GM21390 (cell line): ENCODE data around the gene ELOB.

ENCODE experiments used
- ATAC-seq: cut with Tn5 transposase; IDR thresholded peaks from one replicate; pipeline ENCODE4 v1.9.1; 2021; ENCODE audit not compliant: unreplicated experiment

ELOB gene

DNA sequence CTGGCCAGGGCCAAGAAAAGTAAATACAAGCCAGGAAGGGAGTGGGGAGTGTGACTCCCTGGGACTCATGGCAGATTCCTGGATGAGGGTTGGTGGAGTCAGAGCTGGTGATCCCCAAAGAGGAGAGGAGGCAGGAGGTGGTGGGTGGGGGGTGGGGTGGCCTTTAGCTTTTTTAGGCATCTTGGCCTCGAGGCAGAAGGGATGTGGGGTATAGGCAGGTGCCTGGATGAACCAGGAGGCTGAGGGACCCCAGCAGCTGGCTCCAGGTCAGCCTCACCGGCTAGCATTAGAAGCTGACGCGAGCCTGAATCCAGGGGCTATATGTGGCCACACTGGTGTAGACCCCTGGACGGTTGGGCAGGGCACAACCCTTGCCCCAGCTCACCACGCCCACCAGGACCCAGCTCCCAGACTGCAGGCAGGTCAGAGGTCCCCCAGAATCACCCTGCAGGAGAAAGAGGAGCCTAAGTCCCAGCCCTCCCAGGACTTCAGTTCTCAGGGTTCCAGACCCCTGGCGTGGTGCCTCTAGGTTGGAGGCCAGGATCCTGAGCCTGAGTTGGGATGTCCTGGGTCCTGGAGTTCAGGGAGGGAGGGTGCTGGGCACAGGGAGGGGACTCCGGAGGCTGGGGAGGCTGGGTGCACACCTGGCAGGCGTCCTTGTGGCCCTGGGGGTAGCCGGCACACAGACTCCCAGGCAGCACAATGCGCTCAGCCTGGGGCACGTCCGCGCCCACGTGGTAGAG is 7.4 kb upstream of the ELOB start:
- no peak for ATAC-seq

DNA sequence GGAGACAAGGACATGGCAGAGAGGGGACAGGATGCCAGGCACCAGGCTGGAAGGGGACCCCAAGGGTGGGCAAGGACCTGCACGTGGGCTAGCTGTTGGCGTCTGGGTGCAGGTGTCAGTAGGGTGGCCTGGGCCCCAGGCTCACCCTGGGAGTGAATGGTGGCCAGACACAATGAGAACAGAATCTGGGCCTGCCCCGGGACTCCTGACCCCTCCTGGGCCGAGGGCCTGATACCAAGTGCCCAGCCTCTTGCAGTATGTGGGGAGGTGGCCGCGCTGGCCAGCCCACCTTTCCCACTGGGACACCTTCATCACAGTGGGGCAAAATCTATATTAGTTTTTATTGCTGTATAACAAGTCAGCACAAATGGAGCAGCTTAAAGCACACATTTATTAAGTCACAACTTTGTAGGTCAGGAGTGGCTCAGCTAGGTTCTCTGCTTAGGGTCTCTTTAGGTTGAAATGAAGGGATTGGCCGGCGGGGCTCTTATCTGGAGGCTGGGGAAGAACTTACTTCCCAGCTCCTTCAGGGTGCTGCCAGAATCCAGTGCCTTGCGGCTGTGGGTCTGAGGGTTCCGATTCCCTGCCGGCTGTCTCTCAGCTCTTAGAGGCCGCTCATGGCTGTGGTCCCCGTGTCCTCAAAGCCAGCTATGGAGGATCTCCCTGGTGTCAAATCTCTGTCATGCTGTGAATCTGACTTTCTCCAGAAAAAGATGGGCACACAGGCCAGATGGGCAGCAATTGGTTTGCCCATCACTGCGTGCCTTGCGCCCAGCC is 6.7 kb upstream of the ELOB start:
- no peak for ATAC-seq

DNA sequence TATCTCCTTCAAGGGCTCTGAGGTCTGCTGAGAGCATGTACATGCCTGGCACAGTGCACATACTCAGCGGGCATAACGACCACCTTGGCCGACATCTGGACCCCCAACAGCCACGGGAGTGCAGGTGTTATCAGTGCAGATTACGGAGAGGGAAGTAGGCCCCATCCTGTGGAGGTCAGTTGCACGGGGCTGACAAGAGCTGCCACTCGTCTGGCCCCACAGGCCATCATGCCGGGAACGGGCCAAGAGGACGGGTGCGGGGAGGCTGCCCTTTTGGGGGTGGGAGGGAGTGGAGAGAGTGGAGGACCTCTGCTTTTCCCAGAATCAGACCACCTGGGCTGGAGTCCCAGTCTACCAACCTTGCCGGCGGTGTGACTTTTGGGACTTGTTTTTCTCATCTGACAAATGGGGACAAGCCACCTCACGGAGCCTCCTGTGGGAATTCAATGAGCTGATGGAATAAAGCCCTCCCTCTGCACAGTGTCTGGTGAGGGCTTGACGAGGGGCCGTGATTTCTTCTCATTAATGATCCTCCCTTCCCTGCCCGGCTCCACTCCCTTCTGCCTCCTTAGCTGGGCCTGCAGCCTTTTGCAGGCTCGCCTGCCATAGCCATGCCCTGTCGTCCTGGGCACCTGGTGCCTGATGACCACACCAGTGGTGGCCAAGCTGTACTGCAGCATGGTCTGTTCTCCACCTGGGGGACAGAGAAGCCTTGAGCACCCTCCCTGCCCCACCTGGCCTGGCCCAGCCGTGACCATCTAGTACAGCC is 5.7 kb upstream of the ELOB start:
- ATAC-seq: no peak

DNA sequence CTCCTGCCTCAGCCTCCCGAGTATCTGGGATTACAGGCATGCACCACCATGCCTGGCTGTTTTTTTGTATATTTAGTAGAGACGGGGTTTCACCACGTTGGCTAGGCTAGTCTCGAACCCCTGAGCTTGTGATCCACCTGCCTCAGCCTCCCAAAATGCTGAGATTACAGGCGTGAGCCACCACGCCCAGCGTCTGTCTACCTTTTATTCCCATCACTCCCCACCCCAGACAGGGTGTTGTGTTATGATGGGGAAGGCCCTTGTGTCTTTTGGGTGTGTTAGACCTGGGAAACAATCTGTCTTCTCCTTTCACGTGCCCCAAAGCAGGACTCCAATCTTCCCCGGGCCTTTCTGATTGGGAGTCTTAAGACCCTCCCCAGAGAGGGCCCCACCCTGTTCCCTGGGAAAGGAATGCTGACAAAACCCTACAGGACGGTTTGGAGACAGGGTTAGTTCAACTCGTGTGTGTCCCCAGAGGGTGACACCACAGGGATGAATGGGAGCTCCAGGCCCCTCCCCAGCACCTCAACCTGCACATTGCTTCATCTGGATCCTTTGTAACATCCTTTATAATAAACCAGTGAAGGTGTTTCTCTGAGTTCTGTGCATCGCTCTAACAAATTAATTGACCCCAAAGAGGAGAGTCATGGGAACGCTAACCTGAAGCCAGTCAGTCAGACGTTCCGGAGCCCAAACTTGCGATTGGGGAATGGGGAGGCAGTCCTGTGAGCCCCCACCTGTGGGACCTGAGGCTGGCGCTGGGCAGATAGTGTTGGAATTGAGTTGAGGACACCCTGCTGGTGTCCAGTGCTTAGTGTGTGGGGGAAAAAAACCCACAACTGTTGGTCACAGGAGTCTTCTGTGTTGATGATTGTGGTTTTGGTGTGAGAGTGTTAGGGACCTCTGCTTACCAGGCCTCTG is 3.2 kb upstream of the ELOB start:
- no peak for ATAC-seq

DNA sequence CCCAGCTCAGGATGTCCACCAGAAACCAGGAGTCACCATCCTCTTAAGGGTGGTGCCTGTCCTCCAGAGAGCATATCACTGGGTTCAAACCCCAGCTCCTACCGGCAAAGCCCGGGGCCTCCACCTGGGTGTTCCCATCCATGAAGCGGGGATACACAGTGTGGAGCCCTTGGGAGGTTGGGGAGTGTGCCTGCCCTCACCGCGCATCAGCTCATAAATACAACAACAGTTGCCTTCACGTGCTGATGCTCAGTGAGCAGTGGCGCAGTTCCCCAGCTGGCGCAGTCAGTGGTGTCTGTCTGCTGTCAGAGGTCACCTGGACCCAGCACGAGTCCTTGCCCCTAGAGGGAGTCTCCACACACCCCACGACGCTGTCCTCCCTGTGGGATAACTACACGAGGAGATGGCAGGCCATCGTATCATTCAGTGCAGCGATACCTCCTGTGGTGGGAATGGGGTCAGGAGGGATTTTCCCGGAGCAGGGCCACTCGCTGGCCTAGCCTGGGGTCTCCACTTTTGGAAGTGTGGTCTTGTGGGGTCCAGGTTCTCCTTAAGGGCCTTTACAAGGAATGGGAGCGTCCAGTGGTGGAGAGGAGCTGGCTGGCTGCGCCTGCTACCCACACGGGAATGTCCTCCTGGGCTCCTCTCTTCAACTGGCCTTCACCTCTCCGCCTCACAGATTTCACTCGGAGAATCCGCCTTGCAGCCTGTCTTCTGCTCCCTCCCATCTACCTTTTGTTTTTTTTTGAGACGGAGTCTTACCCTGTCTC is 2.3 kb upstream of the ELOB start:
- ATAC-seq: no peak

DNA sequence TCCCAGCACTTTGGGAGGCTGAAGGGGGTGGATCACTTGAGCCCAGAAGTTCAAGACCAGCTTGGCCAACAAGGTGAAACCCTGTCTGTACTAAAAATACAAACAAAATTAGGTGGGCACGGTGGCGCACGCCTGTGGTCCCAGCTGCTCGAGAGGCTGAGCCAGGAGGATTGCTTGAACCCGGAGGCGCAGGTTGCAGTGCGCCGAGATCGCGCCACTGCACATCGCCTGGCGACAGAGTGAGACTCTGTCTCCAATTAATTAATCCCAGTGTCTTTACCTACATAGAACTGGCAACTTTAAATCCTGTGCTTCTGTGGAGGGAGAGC is 1.5 kb upstream of the ELOB start:
- no peak for ATAC-seq

DNA sequence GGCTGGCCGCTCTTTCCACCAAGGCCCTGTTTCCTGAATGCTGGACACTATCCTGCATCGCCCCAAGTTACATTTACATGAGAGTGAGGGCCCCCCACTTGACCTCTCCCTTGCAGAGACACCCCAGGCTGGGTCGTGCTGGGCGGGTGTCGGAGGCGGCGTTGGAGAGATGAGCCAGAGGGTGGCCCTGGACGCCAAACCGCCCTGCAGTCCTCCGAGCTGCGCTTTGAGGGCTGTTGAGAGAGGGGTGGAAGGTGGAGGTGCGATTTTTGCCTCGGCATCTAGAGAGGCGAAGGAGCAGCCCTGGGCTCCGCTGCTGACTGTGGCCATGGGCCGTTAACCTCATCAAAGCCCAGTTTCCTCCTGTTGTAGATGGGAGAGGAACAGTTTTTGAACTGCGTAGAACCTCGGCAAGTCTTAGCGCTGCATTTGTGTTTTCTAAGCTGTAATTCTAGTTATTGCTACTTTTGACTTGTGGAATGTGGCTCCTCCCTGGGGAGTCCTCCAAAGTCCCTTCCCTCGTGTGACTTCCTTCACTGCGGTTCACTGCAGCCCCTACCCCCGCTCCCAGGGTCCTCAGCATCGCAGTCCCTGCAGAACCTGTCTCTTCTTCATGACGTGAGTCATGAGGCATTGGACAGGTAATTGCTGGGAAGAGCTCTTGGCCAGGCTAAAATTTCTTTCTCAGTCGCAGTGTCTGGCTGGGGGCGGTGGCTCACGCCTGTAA is 986 bp upstream of the ELOB start:
- ATAC-seq: peak; percentile 6

DNA sequence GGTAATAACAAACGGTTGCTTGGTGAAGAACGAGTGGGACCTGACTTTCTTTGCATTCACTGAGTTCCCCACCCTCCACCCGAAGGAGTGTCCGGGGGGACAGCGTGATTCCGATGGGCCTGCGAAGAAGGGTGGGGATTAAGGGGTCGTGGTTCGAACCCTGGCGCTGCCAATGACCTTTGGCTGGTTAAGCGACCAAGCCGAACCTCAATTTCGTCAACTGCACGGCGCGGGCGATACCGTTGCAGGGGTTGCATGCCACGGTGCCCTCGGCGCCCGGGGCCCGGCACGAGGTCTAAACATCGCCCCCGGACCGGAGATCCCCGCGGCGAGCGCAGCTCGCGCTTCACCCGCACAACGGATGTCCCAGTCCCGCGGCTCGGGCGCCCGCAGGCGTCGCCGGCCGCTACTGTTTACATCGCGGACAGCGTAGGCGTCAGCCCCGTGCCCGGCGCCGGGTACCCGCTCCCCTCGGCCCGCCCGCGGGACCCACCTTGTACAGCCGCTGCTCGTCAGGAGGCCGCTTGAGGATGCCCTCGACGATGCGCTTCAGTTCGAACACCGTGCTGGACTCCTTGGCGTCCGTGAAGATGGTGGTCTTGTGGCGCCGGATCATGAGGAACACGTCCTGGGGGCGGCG is 460 bp downstream of the ELOB start:
- ATAC-seq: peak; percentile 18

DNA sequence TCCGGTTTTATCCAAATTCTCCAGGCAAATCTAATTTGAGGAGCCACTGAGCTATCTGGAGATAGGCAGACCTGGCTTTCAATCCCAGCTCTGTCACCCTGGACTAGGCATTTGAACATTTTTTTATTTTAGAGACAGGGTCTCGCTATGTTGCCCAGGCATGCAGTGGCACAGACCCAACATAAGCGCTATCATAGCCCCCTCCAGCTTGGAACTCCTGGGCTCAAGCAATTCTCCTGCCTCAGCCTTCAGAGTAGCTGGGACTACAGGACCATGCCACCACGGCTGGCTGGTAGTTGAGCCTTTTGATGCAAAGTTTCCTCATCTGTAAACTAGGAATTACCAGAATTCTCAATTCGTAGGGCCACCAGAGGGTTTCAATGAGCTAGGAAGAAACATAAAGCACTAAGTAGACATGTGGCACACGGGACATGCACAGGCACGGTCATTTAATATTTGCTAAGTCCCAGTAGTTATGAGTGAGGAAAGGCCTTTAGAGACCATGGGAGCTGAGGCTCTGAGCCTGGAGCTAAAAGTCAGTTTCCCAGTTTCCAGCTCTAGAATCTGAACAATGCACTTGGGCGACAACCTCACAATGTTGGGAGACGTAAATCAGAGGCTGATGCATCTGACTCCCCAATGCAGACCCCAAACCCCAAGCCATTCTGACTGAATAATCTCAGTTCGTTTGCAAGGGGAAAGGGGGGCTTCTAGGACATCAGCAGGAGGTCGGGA is 1.1 kb downstream of the ELOB start:
- no peak for ATAC-seq

DNA sequence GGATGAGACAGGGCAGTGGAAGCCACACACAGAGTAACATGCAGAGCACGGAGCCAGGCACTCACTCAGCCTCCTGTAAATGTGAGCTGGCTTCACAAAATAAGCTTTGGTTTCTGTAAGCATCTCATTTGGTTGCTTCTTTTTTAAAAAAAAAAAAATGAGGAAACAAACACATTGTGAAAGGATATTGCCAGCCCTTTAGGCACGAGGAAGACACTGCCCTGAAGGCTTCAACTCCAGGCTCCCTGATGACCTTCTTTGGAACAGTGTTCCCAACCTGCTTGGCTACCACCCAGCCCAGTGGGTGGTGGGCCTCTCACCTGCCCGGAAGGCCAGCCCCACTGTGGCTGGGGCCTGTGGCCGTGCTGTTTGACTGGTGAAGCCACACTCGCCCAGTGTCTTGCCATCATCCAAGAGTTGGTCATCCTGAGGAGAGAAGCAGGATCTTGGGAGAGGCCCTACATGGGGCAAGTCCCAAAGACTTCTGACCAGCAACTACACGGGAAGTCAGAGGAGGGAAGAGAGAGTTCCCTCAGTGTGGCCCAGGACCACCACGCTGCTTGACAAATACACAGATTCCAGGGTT is 1.9 kb downstream of the ELOB start:
- no peak for ATAC-seq

DNA sequence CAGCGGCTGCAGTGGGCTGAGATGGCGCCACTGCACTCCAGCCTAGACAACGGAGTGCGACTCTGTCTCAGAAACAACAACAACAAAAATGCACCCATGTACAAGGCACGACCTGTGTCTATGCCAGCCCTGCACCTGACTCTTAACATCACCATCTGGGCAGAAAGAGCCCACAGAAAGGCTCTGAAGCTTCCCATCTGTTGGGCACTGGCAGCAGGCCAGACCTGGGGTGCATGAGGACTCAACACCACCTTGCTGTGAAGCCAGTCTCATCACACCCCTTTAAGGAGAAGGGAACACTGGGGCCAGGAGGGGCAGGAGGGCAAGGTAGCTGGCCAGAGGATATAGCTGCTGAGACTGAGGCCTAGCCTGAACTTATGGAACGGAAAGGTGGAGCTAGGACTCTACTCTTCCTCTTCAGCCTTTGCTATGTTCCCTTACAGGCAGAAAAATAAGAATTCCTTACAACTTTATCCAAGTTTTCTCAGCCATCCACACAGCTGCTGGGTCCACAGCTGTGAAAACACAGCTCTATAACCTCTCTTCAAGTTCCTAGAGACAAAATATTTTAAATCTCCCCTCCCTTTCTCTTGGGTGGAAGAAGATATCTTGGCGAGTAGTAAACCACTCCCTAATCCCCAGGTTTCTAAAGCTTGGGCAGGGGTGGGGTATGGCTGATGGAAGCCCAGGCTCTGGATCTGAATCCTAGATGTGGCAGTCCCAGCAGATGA is 2.8 kb downstream of the ELOB start:
- ATAC-seq: no peak

DNA sequence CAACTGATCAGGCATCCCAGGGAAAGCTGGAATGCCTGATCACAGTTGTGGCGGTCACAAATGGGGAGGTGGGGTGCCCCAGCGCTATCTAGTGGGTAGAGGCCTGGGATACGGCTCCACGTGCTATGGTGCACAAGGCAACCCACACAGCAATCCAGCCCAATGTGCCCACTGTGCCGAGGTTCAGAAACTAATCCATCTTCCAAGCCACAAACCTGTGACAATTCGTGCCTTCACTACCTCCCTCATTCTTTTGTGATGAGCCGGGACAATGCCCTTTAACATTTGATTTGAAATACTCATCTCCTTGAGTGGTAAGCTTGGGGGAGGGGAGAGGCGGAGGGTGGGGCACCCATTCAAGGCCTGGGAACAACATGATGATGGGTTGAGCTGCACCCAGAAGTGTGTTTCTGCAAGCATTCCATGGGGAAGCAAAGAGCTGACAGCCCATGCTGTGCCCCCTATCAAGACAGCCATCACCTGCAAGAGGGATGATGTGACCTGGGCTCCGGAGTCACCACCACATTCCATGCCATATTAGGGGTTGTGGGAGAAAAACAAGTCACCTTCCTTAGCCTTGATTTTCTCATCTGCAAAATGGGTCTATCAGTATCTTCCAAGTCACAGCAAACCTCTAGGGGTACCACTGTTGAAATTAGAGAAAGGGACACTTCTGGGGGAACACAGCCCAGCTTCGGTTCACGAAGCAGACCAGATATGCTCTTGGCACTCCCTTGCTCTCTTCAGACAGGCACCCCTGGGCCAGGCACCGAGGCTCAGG is 3.7 kb downstream of the ELOB start:
- ATAC-seq: no peak

DNA sequence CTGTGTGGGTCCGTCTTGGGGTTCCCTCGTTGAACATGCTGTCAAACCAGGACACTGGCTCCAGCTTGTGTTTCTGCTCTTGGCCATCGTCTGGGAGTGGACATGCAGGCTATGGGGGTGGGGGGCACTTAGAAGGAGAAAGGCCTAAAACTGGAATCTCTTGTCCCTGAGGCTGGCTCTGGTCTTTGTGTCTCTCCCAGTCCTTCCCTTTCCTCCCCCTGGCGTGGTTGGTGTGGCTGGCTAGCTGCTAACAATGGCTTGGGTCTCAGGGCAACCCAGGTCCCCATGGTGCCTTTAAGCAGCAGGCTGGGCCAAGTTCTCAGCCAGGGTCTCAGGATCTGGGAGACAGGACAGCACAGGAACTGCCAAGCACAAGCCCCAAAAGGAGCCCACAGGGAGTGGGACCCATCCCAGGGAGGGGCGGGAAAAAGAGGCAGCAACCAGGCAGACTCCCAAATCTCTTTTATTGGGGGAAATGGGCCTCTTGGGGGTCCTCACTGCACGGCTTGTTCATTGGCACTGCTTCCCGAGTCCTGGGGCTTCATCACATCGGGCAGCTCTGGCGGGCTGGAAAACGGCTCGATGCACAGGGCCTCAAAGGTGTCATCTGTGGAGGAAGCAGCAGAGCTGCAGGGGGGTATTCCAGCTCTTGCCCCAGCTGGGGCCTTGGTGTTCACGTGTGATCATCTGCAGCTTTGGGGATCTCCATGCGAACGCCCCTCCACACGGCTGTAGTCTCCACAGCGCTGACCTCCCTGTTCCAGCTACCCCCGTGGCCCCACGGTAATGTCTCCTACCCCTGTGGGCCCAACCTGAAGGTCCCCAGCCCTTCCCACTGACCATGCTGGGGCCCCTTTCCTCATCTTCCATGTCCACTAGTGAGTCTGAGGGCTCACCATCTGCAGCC is 5.3 kb downstream of the ELOB start:
- ATAC-seq: no peak

DNA sequence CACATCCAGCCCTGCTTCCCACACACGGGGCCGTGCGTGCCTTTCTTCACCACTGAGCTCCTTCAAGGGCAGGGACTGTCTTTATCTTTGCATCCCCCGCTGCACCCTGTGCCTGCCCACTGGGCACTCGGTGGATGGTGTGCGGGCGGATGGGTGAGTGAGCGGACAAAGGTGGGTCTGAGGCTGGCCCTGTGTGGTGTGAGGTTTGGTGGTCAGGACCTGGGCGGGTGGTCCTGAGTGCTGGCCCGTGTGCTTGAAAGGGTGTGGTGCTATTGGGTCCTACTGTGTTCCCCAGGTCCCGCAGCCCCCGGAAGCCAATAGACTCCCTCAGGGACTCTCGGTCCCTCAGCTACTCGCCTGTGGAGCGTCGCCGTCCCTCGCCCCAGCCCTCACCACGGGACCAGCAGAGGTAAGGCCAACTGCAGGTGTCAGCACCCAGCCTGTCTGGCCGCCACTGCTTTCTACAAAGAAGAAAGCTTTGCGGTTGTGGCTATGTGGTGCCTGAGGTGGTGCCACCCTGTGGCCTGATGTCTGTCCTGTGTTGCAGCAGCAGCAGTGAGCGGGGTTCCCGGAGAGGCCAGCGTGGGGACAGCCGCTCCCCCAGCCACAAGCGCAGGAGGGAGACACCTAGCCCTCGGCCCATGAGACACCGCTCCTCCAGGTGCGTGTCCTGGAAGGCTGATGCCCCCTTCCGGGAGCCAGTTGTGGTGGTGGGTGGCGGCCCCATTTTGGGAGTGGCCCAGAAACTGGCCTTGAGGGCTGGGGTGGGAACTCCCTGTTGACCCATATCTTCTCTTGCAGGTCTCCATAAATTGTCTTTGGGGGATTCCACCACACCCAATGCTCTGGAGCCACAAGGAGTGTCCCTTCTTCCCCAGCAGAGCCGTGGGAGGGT is 6.8 kb downstream of the ELOB start:
- no peak for ATAC-seq

DNA sequence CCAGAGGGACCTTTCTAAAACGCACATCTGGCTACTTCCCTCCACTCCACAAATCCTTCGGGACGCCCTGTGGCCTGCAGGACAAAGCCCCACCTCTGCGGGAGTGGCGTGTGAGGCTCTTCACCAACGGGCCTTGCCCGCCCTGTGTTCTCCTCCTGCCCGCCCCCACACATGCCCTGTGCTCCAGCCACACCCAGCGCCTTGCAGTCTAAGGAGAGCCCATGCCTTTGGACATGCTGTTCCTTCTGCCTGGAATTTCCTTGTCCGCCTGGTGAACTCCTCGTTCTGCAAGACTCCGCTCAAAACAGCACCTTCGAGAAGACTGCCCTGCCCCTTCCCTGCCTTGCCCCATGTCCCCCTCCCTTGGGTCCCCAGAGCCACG is 7.4 kb downstream of the ELOB start:
- no peak for ATAC-seq
